ENCODE data around the gene AKAP1. TPM values are rescaled to one million over a fixed set of nuclear protein-coding genes. Genes with fewer than 3 reads are reported as not detected.

The AKAP1 gene
- total and polyA plus RNA-seq, 9 of the 15 experiments (the other 6 are each of a cell fraction or from before 2014, with no cell fraction given), result 12.9 to 63.8 (median 36.4) TPM

DNA sequence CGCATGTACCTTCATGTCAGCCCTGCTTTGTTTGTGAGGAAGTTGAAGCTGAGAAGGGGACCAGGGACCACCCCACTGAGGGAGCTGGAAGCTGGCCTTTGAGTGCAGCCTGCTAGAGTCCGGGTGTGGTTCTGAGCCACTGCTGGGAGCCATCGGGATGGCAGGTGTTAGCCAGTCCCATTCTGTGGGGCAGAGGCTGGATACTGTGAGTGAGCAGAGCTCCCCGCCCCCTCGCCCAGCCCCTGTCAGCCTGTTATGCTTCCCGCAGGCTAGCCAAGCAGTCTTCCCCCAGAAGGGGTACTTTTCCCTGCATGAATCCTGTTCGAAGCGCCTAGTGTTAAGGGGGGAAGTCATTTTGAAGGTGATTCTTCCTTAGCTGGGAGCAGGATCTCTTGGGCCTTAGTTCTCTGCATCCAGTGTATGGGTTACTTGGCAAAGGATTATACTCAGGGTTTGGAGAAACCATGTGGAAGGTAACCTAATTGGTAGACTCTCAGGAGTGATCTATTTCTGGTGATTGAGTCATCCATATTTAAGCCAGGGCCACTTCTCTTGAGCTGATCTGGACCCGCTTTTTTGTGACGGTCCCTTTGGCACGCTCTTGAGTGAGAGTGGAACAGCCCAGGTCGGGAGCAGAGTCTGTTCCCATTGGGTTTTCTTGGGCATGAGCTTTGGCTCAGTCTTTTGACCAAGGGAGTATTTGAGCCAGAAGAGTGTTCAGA is 23.8 kb downstream of the AKAP1 start:
- in situ Hi-C loops (cut with MboI) (loop anchor here (5.0 kb wide), 1 partner anchor 92 kb away; no protein-coding TSS in a partner anchor), intact Hi-C loops (cut with micrococcal nuclease) (no loop called here)
- H3K4me2 ChIP-seq (ENCODE audit: insufficient read depth, low read length), result no peak overlapping the region; the same call in 1 of the 2 replicates
- H3K9me3 ChIP-seq (replicated peaks; ENCODE audit: control insufficient read depth, insufficient read depth, low read depth, low read length), result no peaks in the 10 kb centered on the region
- peaks cover 6% of the 10 kb centered on the region for H3K9me1 ChIP-seq (ENCODE audit: control insufficient read depth, insufficient read depth, low read length)
- H3K27me3 ChIP-seq (ENCODE audit: control insufficient read depth in 2 of 2, insufficient read depth in 2 of 2, low read length in 2 of 2), result no peaks in the 10 kb centered on the region
- ATAC-seq, result no peak
- no peaks in the 10 kb centered on the region; the same call in 1 of the 2 replicates for H4K20me1 ChIP-seq (replicated peaks; ENCODE audit: control insufficient read depth, insufficient read depth, low read length)
- no peak overlapping the region for H2AFZ ChIP-seq (ENCODE audit: low read depth, low read length)
- peaks cover 78% of the 10 kb centered on the region for H3K36me3 ChIP-seq (ENCODE audit: control insufficient read depth, insufficient read depth, low read length)
- H3K4me3 ChIP-seq, result no peak overlapping the region
- BruUV-seq (replicated peaks), result no TSS peak
- peaks cover 28 to 45% of the 10 kb centered on the region in 2 experiments for H3K4me1 ChIP-seq (replicated peaks in 1 of 2; ENCODE audit: control insufficient read depth in 2 of 2, insufficient read depth in 2 of 2, low read length in 2 of 2)
- CTCF ChIA-PET (ENCODE audit: low intra/inter-chr PET ratio), result no interaction called here
- 89% methylated on average over 10 of the region's 12 CpGs for WGBS (ENCODE audit: insufficient coverage, low coverage, missing lambda C conversion rate)
- TF ChIP-seq, protein P1, sequence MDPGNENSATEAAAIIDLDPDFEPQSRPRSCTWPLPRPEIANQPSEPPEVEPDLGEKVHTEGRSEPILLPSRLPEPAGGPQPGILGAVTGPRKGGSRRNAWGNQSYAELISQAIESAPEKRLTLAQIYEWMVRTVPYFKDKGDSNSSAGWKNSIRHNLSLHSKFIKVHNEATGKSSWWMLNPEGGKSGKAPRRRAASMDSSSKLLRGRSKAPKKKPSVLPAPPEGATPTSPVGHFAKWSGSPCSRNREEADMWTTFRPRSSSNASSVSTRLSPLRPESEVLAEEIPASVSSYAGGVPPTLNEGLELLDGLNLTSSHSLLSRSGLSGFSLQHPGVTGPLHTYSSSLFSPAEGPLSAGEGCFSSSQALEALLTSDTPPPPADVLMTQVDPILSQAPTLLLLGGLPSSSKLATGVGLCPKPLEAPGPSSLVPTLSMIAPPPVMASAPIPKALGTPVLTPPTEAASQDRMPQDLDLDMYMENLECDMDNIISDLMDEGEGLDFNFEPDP (CRISPR knock-in tag; IDR thresholded peaks at IDR 0.05), result no peak
- TF ChIP-seq MCM7 (IDR thresholded peaks at IDR 0.05) (no peak), CEBPG (CRISPR knock-in tag; IDR thresholded peaks at IDR 0.05) (no peak), CEBPG (tag; conservative IDR thresholded peaks at IDR 0.05 in 1 of 2, IDR thresholded peaks at IDR 0.05 in 1 of 2) (peak in 1 of 2 experiments; percentile 44; a peak in 1 of 4 replicates), NR3C1 (CRISPR knock-in tag; IDR thresholded peaks at IDR 0.05) (no peak), ZNF584 (CRISPR knock-in tag; IDR thresholded peaks at IDR 0.05; ENCODE audit: low read depth) (peak; percentile 65)
- TF ChIP-seq, protein P2, sequence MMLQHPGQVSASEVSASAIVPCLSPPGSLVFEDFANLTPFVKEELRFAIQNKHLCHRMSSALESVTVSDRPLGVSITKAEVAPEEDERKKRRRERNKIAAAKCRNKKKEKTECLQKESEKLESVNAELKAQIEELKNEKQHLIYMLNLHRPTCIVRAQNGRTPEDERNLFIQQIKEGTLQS (IDR thresholded peaks at IDR 0.05), result peak; percentile 15; the same call in 1 of the 2 replicates
- TF ChIP-seq, protein P2 (CRISPR knock-in tag; conservative IDR thresholded peaks at IDR 0.05), result no peak
- TF ChIP-seq, protein P3, sequence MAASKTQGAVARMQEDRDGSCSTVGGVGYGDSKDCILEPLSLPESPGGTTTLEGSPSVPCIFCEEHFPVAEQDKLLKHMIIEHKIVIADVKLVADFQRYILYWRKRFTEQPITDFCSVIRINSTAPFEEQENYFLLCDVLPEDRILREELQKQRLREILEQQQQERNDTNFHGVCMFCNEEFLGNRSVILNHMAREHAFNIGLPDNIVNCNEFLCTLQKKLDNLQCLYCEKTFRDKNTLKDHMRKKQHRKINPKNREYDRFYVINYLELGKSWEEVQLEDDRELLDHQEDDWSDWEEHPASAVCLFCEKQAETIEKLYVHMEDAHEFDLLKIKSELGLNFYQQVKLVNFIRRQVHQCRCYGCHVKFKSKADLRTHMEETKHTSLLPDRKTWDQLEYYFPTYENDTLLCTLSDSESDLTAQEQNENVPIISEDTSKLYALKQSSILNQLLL (CRISPR knock-in tag; IDR thresholded peaks at IDR 0.05; ENCODE audit: borderline replicate concordance), result no peak
- POLR2A ChIA-PET, result interaction anchor here (1.0 to 1.8 kb wide), 2 partner anchors 14 to 22 kb away, joined by 4 to 7 read pairs; no protein-coding TSS in a partner anchor
- H3K27ac ChIP-seq (ENCODE audit: extremely low read depth, low read depth, low read length), result no peak overlapping the region
- H3K79me2 ChIP-seq (ENCODE audit: control insufficient read depth, insufficient read depth, low read length), result peaks cover 33% of the 10 kb centered on the region
- peak overlapping the region; percentile 2 to 32; a peak in 3 of 4 replicates for H3K9ac ChIP-seq (ENCODE audit: insufficient read depth in 1 of 2, low read depth in 2 of 2, low read length in 2 of 2)
- DNase-seq (ENCODE audit: extremely low read depth in 1 of 4, low spot score in 3 of 4), result no peak
- no peak for FAIRE-seq

All from K562 (cell line).